Skeletal muscle satellite cell (primary cell): ENCODE data around the gene SMPDL3A. TPM values are rescaled to one million over a fixed set of nuclear protein-coding genes. Genes with fewer than 3 reads are reported as not detected.

Source experiments
- H3K27me3 ChIP-seq: 2 replicates; pipeline ENCODE4 v1.7.0; 2013; ENCODE audit warnings: low read length; ENCODE audit not compliant: control insufficient read depth, insufficient read depth
- H3K36me3 ChIP-seq: 2 replicates; pipeline ENCODE4 v1.7.0; 2013; ENCODE audit warnings: mild to moderate bottlenecking, control low read depth, low read length; ENCODE audit not compliant: insufficient read depth
- H3K4me1 ChIP-seq: 2 replicates; pipeline ENCODE4 v1.7.0; 2013; ENCODE audit warnings: low read length; ENCODE audit not compliant: control insufficient read depth, insufficient read depth
- H3K4me2 ChIP-seq: 2 replicates; pipeline ENCODE4 v1.7.0; 2013; ENCODE audit warnings: mild to moderate bottlenecking, low read length
- H3K4me3 ChIP-seq: 2 replicates; pipeline ENCODE4 v1.7.0; 2013; ENCODE audit warnings: low read length
- H3K9ac ChIP-seq: 2 replicates; pipeline ENCODE4 v1.7.0; 2013; ENCODE audit warnings: mild to moderate bottlenecking, low read depth, low read length, moderate library complexity
- H3K9me3 ChIP-seq: replicated peaks from 2 replicates; pipeline ENCODE4 v1.7.0; 2013; ENCODE audit warnings: mild to moderate bottlenecking, control low read depth, low read length
- small RNA-seq: library from RNA; depleted of rRNA; stranded (forward); fragments of <200 nt; gene quantifications from one replicate; pipeline ENCODE3, GENCODE V24; 2012

SMPDL3A gene

GRCh38 chr6:122833021-122833491 is 44.0 kb downstream of the SMPDL3A start:
- H3K4me2 ChIP-seq: no peak overlapping the region
- H3K27me3 ChIP-seq: peaks cover 3% of the 10 kb centered on the region
- H3K36me3 ChIP-seq: no peaks in the 10 kb centered on the region
- H3K4me1 ChIP-seq: no peaks in the 10 kb centered on the region
- H3K9ac ChIP-seq: no peak overlapping the region
- no peaks in the 10 kb centered on the region for H3K9me3 ChIP-seq
- H3K4me3 ChIP-seq: no peak overlapping the region

GRCh38 chr6:122838060-122838780 is 49.2 kb downstream of the SMPDL3A start:
- Histone ChIP-seq H3K4me2 (no peak overlapping the region), H3K27me3 (peaks cover 3% of the 10 kb centered on the region), H3K4me1 (no peaks in the 10 kb centered on the region), H3K9me3 (no peaks in the 10 kb centered on the region), H3K36me3 (no peaks in the 10 kb centered on the region), H3K4me3 (no peak overlapping the region), H3K9ac (no peak overlapping the region)

GRCh38 chr6:122839472-122839871 is 50.4 kb downstream of the SMPDL3A start:
- Histone ChIP-seq H3K4me2 (no peak overlapping the region), H3K27me3 (peaks cover 3% of the 10 kb centered on the region), H3K36me3 (no peaks in the 10 kb centered on the region), H3K4me1 (no peaks in the 10 kb centered on the region), H3K4me3 (no peak overlapping the region), H3K9ac (no peak overlapping the region), H3K9me3 (no peaks in the 10 kb centered on the region)

- Histone ChIP-seq H3K36me3 (no peaks in the 10 kb centered on the region), H3K9ac (no peak overlapping the region), H3K27me3 (peaks cover 3% of the 10 kb centered on the region), H3K4me2 (no peak overlapping the region), H3K4me3 (no peak overlapping the region), H3K4me1 (no peaks in the 10 kb centered on the region), H3K9me3 (no peaks in the 10 kb centered on the region)
Measured at GRCh38 chr6:122839906-122840305, 50.8 kb downstream of the SMPDL3A start.

GRCh38 chr6:122845464-122845863 is 56.4 kb downstream of the SMPDL3A start:
- Histone ChIP-seq H3K9me3 (no peaks in the 10 kb centered on the region), H3K4me2 (no peak overlapping the region), H3K36me3 (no peaks in the 10 kb centered on the region), H3K4me3 (no peak overlapping the region), H3K4me1 (no peaks in the 10 kb centered on the region), H3K9ac (no peak overlapping the region), H3K27me3 (no peaks in the 10 kb centered on the region)

- no peak overlapping the region for H3K4me3 ChIP-seq
- H3K4me2 ChIP-seq: peak overlapping the region; percentile 65
- no peaks in the 10 kb centered on the region for H3K27me3 ChIP-seq
- H3K9ac ChIP-seq: peak overlapping the region; percentile 30
- no peaks in the 10 kb centered on the region for H3K36me3 ChIP-seq
- H3K4me1 ChIP-seq: no peaks in the 10 kb centered on the region
- no peaks in the 10 kb centered on the region for H3K9me3 ChIP-seq
Measured at GRCh38 chr6:122845916-122846612, 57.0 kb downstream of the SMPDL3A start.

GRCh38 chr6:122853259-122853995 is 64.4 kb downstream of the SMPDL3A start:
- Histone ChIP-seq H3K4me2 (no peak overlapping the region), H3K9ac (no peak overlapping the region), H3K27me3 (no peaks in the 10 kb centered on the region), H3K4me3 (no peak overlapping the region), H3K4me1 (no peaks in the 10 kb centered on the region), H3K9me3 (no peaks in the 10 kb centered on the region), H3K36me3 (no peaks in the 10 kb centered on the region)

Small RNAs within 50 kb of the gene (small RNA-seq; reads per million reads assigned to genes)
- gene RN7SL564P: not detected
